SK-N-SH treated with all-trans-retinoic acid at 6 μM for 48 hours (cell line): ENCODE measurements around the gene EIF4ENIF1.
A peak's percentile ranks its signal among the peaks of the same experiment; 100 is the strongest.

Experiments used
- ATAC-seq: fragments of 200-7000 bp; cut with Tn5 transposase; 3 replicates; pipeline ENCODE4 v1.9.1; 2020; ENCODE audit warnings: mild to moderate bottlenecking, moderate library complexity
- ARNTL ChIP-seq: fragments of 450-650 bp; formaldehyde crosslinking; IDR thresholded peaks from 2 replicates; pipeline ENCODE4 v1.5.0; 2020; ENCODE audit warnings: low read depth, mild to moderate bottlenecking, moderate library complexity, borderline replicate concordance
- BACH2 ChIP-seq: fragments of 250-450 bp; sonication (Bioruptor Pico); IDR thresholded peaks from 2 replicates; pipeline ENCODE4 v1.9.0; 2021; ENCODE audit warnings: mild to moderate bottlenecking, borderline replicate concordance
- CREB5 ChIP-seq: fragments of 250-450 bp; sonication (Bioruptor Pico); IDR thresholded peaks from 2 replicates; pipeline ENCODE4 v1.5.1; 2020; ENCODE audit warnings: low read depth, mild to moderate bottlenecking, moderate library complexity
- ESRRG ChIP-seq: fragments of 250-450 bp; sonication (Bioruptor Pico); IDR thresholded peaks from 2 replicates; pipeline ENCODE4 v1.6.1; 2021; ENCODE audit warnings: mild to moderate bottlenecking
- GLIS3 ChIP-seq: fragments of 250-450 bp; sonication (Bioruptor Pico); IDR thresholded peaks from 2 replicates; pipeline ENCODE4 v1.5.0; 2020; ENCODE audit warnings: mild to moderate bottlenecking, moderate library complexity
- ISL1 ChIP-seq: fragments of 250-450 bp; sonication (Bioruptor Pico); IDR thresholded peaks from 2 replicates; pipeline ENCODE4 v2.1.2; 2022; ENCODE audit warnings: mild to moderate bottlenecking, moderate library complexity
- OSR1 ChIP-seq: fragments of 250-450 bp; sonication (Bioruptor Pico); IDR thresholded peaks from 2 replicates; pipeline ENCODE4 v1.8.0; 2022; ENCODE audit warnings: moderate library complexity, mild to moderate bottlenecking, inconsistent platforms
- POU6F1 ChIP-seq: fragments of 250-450 bp; sonication (Bioruptor Pico); IDR thresholded peaks from 2 replicates; pipeline ENCODE4 v1.8.0; 2021; ENCODE audit warnings: low read depth, mild to moderate bottlenecking, moderate library complexity, borderline replicate concordance
- PPARA ChIP-seq: fragments of 250-450 bp; sonication (Bioruptor Pico); IDR thresholded peaks from 2 replicates; pipeline ENCODE4 v1.5.0; 2020; ENCODE audit warnings: mild to moderate bottlenecking, borderline replicate concordance
- RARB ChIP-seq: fragments of 250-450 bp; sonication (Bioruptor Pico); IDR thresholded peaks from 2 replicates; pipeline ENCODE4 v1.8.0; 2021; ENCODE audit warnings: mild to moderate bottlenecking, moderate library complexity
- SNAI2 ChIP-seq: fragments of 250-450 bp; sonication (Bioruptor Pico); IDR thresholded peaks from 2 replicates; pipeline ENCODE4 v1.5.0; 2020; ENCODE audit warnings: mild to moderate bottlenecking, moderate library complexity
- TCF4 ChIP-seq: fragments of 250-450 bp; sonication (Bioruptor Pico); IDR thresholded peaks from 2 replicates; pipeline ENCODE4 v1.8.0; 2021; ENCODE audit warnings: mild to moderate bottlenecking, moderate library complexity, borderline replicate concordance
- TOX ChIP-seq: fragments of 250-450 bp; sonication (Bioruptor Pico); IDR thresholded peaks from 2 replicates; pipeline ENCODE4 v1.8.0; 2021; ENCODE audit warnings: mild to moderate bottlenecking, moderate library complexity, borderline replicate concordance
- ZC3H10 ChIP-seq: fragments of 250-450 bp; sonication (Bioruptor Pico); IDR thresholded peaks from 2 replicates; pipeline ENCODE4 v1.5.1; 2021; ENCODE audit warnings: mild to moderate bottlenecking, moderate library complexity
- ZFP3 ChIP-seq: fragments of 250-450 bp; sonication (Bioruptor Pico); IDR thresholded peaks from 2 replicates; pipeline ENCODE4 v1.5.0; 2020; ENCODE audit warnings: mild to moderate bottlenecking, moderate library complexity
- ZFP30 ChIP-seq: fragments of 450-650 bp; formaldehyde crosslinking; IDR thresholded peaks from 2 replicates; pipeline ENCODE4 v1.5.0; 2022; ENCODE audit warnings: mild to moderate bottlenecking, moderate library complexity
- ZNF565 ChIP-seq: fragments of 450-650 bp; formaldehyde crosslinking; conservative IDR thresholded peaks from 2 replicates; pipeline ENCODE4 v1.5.0; 2020; ENCODE audit warnings: low read depth, mild to moderate bottlenecking, moderate library complexity
- ZNF8 ChIP-seq: fragments of 450-650 bp; formaldehyde crosslinking; IDR thresholded peaks from 2 replicates; pipeline ENCODE4 v1.5.0; 2020; ENCODE audit warnings: mild to moderate bottlenecking, moderate library complexity
- TF ChIP-seq, protein P1 (sequence below): fragments of 250-450 bp; sonication (Bioruptor Pico); IDR thresholded peaks from 2 replicates; pipeline ENCODE4 v1.8.0; 2020; ENCODE audit warnings: mild to moderate bottlenecking, moderate library complexity, borderline replicate concordance
- TF ChIP-seq, protein P2 (sequence below): fragments of 250-450 bp; sonication (Bioruptor Pico); IDR thresholded peaks from 2 replicates; pipeline ENCODE4 v1.5.0; 2020; ENCODE audit warnings: mild to moderate bottlenecking, moderate library complexity

The EIF4ENIF1 gene, protein sequence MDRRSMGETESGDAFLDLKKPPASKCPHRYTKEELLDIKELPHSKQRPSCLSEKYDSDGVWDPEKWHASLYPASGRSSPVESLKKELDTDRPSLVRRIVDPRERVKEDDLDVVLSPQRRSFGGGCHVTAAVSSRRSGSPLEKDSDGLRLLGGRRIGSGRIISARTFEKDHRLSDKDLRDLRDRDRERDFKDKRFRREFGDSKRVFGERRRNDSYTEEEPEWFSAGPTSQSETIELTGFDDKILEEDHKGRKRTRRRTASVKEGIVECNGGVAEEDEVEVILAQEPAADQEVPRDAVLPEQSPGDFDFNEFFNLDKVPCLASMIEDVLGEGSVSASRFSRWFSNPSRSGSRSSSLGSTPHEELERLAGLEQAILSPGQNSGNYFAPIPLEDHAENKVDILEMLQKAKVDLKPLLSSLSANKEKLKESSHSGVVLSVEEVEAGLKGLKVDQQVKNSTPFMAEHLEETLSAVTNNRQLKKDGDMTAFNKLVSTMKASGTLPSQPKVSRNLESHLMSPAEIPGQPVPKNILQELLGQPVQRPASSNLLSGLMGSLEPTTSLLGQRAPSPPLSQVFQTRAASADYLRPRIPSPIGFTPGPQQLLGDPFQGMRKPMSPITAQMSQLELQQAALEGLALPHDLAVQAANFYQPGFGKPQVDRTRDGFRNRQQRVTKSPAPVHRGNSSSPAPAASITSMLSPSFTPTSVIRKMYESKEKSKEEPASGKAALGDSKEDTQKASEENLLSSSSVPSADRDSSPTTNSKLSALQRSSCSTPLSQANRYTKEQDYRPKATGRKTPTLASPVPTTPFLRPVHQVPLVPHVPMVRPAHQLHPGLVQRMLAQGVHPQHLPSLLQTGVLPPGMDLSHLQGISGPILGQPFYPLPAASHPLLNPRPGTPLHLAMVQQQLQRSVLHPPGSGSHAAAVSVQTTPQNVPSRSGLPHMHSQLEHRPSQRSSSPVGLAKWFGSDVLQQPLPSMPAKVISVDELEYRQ

DNA sequence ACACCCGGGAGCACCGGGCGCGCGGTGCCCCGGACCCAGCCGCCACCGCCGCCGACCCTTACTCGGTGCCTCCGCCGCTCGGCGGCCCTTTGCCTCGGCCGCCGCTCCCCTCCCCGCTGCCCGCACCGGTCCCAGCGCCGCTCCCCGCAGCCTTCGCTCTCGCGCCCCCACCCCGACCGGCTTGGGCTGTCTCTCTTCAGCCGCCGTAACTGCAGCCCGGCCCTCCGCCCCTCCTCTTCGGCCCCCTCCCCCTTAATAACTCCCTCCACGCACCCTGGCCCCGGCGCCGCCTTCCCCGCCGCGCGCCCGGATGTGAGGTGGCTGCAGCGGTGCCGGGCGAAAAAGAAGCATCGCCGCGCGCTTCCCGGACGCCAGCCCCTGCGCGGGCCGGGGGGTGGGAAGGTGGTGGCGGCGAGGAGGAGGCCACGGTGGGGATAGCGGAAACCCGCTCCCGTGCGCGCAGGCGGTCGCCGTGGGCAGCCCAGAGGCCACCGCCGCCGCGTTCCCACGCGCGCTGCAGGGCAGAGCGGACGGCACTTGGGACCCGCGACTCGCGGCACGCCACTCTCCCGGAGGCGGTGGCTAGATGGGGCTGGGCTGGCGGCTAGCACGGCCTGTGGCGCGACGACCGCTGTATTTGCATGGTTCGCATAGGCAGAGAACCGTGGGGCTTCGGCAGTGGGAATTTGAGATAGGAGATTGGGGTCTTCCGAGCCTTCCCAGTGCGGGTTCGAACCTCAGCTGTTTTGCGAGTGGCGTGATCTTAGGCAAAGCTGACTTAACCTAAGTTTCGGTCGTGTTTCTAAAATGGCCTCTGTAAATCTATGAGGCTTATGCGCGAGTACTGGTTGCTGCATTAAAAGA lies at the start of gene EIF4ENIF1:
TSS of gene EIF4ENIF1 (minus strand) at position 211 of the 864 bp plus-strand sequence. CDS start 1,124 bp downstream, outside the sequence.
- peak; percentile 83 for ATAC-seq
- TF ChIP-seq, protein P1, sequence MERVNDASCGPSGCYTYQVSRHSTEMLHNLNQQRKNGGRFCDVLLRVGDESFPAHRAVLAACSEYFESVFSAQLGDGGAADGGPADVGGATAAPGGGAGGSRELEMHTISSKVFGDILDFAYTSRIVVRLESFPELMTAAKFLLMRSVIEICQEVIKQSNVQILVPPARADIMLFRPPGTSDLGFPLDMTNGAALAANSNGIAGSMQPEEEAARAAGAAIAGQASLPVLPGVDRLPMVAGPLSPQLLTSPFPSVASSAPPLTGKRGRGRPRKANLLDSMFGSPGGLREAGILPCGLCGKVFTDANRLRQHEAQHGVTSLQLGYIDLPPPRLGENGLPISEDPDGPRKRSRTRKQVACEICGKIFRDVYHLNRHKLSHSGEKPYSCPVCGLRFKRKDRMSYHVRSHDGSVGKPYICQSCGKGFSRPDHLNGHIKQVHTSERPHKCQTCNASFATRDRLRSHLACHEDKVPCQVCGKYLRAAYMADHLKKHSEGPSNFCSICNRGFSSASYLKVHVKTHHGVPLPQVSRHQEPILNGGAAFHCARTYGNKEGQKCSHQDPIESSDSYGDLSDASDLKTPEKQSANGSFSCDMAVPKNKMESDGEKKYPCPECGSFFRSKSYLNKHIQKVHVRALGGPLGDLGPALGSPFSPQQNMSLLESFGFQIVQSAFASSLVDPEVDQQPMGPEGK (CRISPR knock-in tag) = peak; percentile 64; the same call in 1 of the 2 replicates
- no peak for TF ChIP-seq ARNTL
- TF ChIP-seq, all 23 proteins: peak for 1

DNA sequence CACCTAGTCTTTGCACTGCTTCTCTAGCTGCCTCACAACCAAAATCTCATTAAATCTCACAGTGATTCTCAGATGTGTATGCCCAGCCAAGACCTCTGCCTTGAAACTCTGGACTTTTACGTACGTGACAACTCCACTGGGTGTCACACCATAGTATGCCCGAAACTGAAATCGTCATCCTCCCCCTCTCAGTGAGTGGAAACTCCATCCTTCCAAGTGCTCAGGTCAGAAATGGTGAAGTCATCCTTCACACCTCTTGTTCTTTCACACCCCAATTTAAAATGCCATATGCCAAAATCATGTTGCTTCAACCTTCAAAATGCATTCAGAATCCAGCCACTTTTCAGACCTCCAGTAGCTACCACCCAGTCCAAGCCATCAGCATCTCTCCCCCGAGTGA lies 49.2 kb upstream of the EIF4ENIF1 start:
- TF ChIP-seq ISL1 (CRISPR knock-in tag) = no peak
- TF ChIP-seq ZNF565 (CRISPR knock-in tag) = no peak
- no peak for TF ChIP-seq SNAI2 (CRISPR knock-in tag)
- no peak for TF ChIP-seq BACH2 (CRISPR knock-in tag)
- no peak for TF ChIP-seq GLIS3 (CRISPR knock-in tag)
- TF ChIP-seq, protein P1 (CRISPR knock-in tag) = no peak
- no peak for TF ChIP-seq PPARA (CRISPR knock-in tag)
- no peak for TF ChIP-seq ESRRG (CRISPR knock-in tag)
- TF ChIP-seq ZNF8 (CRISPR knock-in tag) = no peak
- no peak for TF ChIP-seq TCF4
- TF ChIP-seq POU6F1 (CRISPR knock-in tag) = no peak
- no peak for TF ChIP-seq ARNTL
- no peak for TF ChIP-seq CREB5 (CRISPR knock-in tag)
- no peak for TF ChIP-seq ZFP30
- no peak for TF ChIP-seq ZC3H10 (CRISPR knock-in tag)
- no peak for TF ChIP-seq ZFP3
- TF ChIP-seq OSR1 (CRISPR knock-in tag) = no peak
- no peak for TF ChIP-seq RARB (CRISPR knock-in tag)
- TF ChIP-seq TOX (CRISPR knock-in tag) = no peak
- TF ChIP-seq, protein P2, sequence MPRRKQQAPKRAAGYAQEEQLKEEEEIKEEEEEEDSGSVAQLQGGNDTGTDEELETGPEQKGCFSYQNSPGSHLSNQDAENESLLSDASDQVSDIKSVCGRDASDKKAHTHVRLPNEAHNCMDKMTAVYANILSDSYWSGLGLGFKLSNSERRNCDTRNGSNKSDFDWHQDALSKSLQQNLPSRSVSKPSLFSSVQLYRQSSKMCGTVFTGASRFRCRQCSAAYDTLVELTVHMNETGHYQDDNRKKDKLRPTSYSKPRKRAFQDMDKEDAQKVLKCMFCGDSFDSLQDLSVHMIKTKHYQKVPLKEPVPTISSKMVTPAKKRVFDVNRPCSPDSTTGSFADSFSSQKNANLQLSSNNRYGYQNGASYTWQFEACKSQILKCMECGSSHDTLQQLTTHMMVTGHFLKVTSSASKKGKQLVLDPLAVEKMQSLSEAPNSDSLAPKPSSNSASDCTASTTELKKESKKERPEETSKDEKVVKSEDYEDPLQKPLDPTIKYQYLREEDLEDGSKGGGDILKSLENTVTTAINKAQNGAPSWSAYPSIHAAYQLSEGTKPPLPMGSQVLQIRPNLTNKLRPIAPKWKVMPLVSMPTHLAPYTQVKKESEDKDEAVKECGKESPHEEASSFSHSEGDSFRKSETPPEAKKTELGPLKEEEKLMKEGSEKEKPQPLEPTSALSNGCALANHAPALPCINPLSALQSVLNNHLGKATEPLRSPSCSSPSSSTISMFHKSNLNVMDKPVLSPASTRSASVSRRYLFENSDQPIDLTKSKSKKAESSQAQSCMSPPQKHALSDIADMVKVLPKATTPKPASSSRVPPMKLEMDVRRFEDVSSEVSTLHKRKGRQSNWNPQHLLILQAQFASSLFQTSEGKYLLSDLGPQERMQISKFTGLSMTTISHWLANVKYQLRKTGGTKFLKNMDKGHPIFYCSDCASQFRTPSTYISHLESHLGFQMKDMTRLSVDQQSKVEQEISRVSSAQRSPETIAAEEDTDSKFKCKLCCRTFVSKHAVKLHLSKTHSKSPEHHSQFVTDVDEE = no peak
- no peak for ATAC-seq
